Uterus (tissue), 2 donors: ENCODE results near the gene SPON1.

Source experiments
- POLR2A ChIP-seq, 2 donors: fragments of 450-650 bp; IDR thresholded peaks; one replicate each; pipeline ENCODE4 v1.6.1; 2016; ENCODE audit warnings: antibody characterized with exemption in 2 of 2, mild to moderate bottlenecking in 1 of 2, moderate library complexity in 1 of 2
- TF ChIP-seq, protein P1 (sequence below), 4 experiments: fragments of 200-600 bp in 2 of 4; fragments of 450-650 bp in 2 of 4; sonication (generic) in 2 of 4; IDR thresholded peaks; one replicate each; pipeline ENCODE4 v1.5.1; 2016 to 2019; ENCODE audit warnings: antibody characterized with exemption in 4 of 4, mild to moderate bottlenecking in 2 of 4, moderate library complexity in 1 of 4

DNA sequence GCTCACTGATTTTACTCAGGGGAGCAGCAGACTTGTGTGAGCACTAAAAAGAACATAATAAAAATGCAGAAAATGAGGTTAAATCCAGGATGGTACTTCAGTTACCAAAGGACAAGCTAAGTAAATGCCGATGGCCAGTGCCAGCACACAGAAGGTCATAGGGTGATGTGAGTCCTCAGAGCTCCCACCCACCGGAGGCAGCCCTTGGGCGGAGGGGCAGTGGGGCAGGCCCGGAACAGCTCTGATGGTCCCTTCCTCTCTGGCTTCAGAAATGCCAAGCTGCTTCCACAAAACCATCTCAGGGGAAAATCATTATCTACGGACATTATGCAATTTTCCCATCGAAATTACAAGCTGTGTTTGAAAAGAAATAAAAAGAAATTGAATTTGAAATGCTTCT, 271.9 kb downstream of the SPON1 start:
- no peak for TF ChIP-seq POLR2A (IDR thresholded peaks at IDR 0.05)
- TF ChIP-seq, protein P1, sequence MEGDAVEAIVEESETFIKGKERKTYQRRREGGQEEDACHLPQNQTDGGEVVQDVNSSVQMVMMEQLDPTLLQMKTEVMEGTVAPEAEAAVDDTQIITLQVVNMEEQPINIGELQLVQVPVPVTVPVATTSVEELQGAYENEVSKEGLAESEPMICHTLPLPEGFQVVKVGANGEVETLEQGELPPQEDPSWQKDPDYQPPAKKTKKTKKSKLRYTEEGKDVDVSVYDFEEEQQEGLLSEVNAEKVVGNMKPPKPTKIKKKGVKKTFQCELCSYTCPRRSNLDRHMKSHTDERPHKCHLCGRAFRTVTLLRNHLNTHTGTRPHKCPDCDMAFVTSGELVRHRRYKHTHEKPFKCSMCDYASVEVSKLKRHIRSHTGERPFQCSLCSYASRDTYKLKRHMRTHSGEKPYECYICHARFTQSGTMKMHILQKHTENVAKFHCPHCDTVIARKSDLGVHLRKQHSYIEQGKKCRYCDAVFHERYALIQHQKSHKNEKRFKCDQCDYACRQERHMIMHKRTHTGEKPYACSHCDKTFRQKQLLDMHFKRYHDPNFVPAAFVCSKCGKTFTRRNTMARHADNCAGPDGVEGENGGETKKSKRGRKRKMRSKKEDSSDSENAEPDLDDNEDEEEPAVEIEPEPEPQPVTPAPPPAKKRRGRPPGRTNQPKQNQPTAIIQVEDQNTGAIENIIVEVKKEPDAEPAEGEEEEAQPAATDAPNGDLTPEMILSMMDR (IDR thresholded peaks at IDR 0.05), result no peak
